Lower leg skin (tissue), 3 donors: Measurements from ENCODE around the gene HCAR3.
"Not testable (repeated sequence)": the region's sequence is repeated elsewhere in the genome, so short reads cannot be mapped to it uniquely, and the experiment has no call there.

Source experiments
- POLR2A ChIP-seq, 2 donors: fragments of 450-650 bp; IDR thresholded peaks; one replicate each; pipeline ENCODE4 v1.6.1; 2016 to 2017; ENCODE audit warnings: antibody characterized with exemption in 2 of 2, mild to moderate bottlenecking in 1 of 2, moderate library complexity in 1 of 2
- TF ChIP-seq, protein P1 (sequence below), 3 donors: fragments of 450-650 bp; IDR thresholded peaks; one replicate each; pipeline ENCODE4 v1.5.1; 2016; ENCODE audit warnings: antibody characterized with exemption in 3 of 3, mild to moderate bottlenecking in 3 of 3, moderate library complexity in 2 of 3

DNA sequence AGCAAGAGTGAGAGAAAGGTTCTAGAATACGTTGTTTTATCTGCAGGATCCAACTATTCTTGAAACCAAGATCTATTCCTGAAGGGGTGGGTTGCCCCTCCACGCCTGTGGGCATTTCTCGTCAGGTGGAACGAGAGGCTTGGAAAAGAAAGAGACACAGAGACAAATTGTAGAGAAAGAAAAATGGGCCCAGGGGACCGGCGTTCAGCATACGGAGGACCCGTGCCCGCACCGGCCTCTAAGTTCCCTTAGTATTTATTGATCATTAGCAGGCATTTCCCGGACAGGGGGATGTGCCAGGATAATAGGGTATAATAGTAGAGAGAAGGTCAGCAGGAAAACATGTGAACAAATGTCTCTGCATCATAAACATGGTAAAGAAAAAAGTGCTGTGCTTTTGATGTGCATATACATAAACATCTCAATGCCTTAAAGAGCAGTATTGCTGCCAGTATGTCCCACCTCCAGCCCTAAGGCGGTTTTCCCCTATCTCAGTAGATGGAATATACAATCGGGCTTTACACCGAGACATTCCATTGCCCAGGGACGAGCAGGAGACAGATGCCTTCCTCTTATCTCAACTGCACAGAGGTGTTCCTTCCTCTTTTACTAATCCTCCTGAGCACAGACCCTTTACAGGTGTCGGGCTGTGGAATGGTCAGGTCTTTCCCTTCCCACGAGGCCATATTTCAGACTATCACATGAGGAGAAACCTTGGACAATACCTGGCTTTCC lies 34.3 kb upstream of the HCAR3 start:
- not testable (repeated sequence) for TF ChIP-seq POLR2A (IDR thresholded peaks at IDR 0.05)
- TF ChIP-seq, protein P1, sequence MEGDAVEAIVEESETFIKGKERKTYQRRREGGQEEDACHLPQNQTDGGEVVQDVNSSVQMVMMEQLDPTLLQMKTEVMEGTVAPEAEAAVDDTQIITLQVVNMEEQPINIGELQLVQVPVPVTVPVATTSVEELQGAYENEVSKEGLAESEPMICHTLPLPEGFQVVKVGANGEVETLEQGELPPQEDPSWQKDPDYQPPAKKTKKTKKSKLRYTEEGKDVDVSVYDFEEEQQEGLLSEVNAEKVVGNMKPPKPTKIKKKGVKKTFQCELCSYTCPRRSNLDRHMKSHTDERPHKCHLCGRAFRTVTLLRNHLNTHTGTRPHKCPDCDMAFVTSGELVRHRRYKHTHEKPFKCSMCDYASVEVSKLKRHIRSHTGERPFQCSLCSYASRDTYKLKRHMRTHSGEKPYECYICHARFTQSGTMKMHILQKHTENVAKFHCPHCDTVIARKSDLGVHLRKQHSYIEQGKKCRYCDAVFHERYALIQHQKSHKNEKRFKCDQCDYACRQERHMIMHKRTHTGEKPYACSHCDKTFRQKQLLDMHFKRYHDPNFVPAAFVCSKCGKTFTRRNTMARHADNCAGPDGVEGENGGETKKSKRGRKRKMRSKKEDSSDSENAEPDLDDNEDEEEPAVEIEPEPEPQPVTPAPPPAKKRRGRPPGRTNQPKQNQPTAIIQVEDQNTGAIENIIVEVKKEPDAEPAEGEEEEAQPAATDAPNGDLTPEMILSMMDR (IDR thresholded peaks at IDR 0.05), result not testable (repeated sequence)
